NK-92 treated with Interleukin-12 subunit alpha and Interleukin-12 subunit beta, amount 100 ng/mL, for 24 hours (cell line): ENCODE results near the gene PRKAA2.

Source experiments
- DNase-seq: peaks from one replicate; lab custom pipeline; 2025; lab: John Stamatoyannopoulos, UW

PRKAA2 gene

DNA sequence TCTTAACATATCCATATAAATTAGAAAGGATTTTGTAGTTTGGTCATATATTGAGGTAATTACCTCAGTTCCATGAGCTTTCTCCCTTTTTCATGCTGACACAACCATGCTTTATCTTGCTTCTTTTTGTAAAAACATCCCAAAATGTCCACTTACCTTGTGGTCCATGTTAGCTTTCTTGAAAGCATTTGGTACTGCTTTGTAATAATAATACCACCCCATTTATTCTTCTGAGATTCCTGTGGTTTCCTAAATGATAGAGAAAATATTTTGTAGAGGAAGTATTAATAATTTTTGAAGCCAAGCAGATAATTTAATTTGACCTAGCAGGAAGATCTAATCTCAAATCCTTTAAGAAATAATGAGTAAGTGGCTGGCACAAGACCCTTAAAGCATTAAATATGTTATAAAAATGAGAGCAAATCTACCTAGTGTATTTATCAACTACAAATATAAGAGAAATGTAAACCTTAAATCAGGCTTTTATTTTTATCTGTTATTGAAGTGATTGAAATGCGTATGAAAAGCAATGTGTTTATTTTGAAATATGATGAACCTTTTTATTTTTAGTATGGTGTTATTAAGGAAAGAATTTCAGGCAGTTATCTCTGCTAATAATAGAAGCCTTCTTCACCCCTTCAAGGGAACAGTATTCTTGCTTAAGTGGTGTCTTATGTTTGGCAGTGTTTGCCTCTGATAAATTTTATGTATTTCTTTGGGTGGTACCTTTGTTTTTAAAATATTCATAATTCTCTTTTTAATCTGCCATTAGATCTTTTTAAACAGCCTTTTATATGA, 9.2 kb downstream of the PRKAA2 start:
- no peak for DNase-seq

DNA sequence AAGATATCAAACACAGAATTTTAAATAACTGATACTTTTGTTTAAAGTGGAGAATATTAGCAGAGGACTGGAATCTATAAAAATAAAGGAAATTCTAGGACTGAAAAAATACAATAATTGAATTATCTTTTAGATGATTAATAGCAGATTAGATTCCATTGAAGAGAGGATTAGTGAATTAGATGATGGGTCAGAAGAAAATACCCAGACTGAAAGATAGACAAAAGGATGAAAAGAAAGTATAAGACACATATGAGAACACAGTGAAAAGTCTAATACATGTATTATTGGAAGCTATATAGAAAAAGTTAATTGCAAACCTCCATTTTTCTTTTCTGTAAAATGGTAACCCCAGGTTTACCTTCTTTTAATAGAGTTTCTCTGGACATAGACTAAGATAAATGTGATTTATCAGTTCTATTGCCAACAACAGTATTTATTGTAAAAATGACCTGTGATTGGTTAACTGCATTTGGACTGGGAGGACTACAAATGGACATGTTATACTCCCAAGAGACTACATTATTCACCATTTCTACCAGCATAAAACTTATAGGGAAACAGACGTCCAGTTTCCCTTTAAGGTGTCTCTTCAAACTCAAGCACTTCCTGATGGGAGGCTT, 11.0 kb downstream of the PRKAA2 start:
- no peak for DNase-seq

DNA sequence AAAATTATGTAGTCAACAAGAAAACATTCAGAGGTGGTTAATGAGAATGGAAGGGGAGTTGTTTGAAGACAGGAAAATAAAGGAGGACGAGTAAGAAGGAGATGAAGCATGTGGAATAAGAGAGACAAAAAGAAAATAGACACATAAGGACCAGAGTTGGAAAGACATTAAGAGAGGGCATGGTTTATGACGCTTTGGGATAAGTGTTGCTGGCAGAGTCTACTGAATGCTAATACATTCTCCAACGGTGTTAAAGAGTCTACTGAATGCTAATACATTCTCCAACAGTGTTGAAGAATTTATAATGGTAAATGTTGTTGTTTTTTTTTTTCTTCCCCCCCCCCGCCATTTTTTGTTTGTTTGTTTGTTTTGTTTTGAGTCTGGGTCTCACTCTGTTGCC, 13.1 kb downstream of the PRKAA2 start:
- DNase-seq = no peak

DNA sequence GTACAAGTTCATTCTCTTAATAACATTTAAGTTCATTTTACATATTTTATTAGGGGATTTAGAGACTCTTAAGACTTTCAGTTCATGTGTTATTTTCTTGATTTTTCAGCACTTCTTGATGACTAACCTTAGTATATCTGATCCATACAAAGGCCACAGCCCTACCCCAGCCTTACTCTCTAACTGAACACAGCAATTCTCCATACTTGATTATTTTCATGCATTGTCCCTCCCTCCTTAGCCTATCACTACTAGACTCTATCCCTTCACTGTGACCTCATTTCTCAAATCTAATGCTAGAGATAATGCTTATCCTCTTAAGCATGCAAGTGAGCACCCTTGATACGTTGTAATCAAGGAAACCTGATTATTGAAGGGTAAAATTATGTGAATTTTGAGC, 15.2 kb downstream of the PRKAA2 start:
- DNase-seq = no peak

DNA sequence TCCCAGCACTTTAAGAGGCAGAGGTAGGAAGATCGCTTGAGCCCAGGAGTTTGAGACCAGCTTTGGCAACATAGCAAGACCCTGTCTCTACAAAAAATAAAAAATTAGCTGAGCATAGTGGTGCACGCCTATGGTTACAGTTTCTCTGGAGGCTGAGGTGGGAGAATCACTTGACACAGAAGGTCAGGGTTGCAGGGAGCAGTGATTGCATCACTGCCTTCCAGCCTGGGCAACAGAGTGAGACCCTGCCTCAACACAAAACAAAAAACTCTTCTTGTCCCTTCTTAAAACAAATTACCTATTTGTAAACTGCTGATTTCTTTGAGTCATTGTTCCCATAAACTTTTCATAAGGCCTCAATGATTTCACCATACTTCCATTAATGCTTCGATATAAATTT, 18.7 kb downstream of the PRKAA2 start:
- no peak for DNase-seq

DNA sequence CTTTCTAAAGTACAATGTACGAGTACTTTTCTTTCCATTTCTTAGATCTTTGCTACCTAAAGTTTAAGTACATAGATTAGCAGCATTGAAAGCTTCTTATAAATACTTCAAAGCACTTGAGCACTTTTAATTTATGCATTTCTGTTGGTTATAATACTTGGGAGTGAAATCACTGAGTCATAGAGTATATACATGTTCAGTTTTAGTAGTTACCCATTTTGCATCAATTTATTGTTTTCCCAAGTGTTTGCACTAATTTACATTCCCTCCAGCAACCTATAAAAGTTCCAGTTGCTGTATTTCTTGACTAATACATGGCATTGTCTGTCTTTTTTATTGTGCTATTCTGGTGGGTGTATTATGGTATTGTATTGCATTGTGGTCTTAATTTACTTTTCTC, 20.3 kb downstream of the PRKAA2 start:
- no peak for DNase-seq

DNA sequence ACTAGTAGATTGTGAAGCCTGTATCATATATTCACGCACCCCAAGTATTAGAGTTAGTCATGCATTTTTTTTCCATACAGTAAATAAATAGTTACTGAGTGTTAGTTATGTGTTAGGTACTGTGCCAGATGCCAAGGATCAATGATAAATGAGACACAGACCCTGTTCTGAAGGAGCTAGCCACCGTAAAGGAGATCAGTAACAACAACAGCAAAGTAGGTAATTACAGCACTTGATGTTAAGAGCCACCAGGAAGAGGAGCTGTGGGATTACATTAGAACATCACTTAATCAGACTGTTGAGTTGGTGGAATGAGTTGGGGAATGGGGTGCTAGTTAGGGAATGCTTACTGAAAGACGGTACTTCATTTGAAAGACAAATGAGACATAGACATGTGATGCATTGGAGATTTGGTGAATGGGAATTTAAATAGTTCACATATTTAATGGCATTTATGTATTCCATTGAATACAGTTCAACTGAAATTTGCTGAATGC, 21.0 kb downstream of the PRKAA2 start:
- DNase-seq = no peak

DNA sequence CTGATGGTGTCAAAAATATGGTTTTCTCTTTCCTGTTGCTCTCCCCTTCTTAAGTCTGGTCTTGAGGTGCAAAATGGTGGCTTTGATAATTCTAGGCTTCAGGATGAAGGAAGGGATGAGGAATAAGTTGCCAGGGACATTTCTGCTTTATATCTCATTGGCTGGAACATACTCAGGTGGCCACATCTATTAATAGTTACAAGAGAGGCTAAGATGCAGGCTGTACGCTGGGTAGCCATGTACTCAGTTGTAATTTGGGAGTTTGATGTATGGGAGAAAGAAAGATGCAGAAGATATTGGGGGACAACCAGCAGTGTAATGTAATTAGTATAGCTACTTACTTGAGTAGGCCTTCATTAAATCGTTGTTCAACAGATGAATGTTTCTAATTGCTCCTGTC, 25.2 kb downstream of the PRKAA2 start:
- no peak for DNase-seq

DNA sequence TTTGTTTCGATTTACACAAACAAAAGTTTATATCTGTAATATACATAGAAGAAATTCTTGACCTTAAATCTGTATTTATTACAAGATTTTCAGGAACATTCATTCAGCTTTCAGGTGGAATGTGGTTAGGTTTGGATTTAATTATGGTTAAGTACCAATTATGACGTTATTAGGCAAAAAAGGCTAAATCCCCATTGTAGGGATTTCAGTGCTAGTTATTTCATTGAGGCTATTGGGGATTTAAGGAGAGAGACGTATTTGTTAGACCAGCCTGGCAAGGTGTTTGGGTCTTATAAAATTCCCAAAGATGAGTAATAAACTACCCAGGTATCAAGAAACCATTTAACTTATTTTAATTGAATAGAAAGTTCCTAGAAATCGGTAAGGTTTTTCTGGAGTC, 26.0 kb downstream of the PRKAA2 start:
- no peak for DNase-seq

DNA sequence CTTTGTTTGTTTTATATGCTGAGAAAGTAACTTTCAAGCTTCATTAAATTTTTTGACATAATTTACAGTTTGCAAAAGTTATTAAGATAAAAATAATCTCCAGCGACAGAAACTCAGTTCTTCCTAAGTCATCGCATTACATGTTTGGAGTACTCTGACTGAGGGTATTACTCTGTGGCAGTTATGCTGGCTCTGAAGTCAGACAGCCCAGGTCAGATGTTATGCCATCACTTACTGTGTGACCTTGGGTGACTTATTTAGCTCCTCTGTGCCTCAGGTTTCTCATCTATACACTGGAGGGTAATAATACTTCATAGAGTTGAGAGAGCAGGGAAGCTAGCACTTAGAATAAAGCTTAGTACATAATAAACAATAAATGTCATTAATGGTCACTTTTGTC, 26.4 kb downstream of the PRKAA2 start:
- DNase-seq = no peak

DNA sequence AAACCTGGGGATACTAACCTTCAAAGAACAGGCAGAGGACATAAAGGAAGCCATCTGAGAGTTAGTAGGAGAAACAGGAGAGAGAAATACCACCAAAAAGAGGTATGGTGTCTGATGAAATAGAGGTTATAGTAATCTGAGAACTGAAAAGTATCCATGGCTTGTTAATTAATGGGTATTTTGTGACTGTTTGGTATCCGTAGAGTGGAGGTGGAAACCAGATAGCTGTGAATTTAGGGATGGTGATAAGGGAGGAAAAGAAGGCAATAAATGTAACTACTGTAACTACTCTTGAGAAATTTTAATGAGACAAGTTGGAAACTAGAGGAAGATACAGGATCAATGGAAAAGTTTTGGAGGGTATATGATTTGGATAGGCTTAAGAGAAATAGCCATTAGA, 27.5 kb downstream of the PRKAA2 start:
- no peak for DNase-seq

DNA sequence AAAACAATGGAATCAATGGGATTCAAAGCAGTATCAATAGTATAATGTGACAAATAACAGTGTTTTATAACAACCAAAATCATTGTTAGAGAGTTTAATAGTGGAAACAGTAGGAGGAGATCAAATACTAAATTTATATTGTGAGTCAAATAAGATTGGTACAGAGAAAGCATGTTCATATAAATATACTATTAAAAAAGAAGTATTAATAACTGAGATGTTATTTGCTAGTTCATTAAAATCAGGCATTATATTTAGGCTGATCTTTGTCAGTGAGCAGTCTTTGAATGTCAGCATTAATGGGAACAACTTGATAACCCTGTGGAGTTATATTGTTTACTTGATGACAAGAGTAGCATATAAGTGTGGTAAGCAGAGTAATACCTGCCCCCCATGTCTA, 30.6 kb downstream of the PRKAA2 start:
- no peak for DNase-seq

DNA sequence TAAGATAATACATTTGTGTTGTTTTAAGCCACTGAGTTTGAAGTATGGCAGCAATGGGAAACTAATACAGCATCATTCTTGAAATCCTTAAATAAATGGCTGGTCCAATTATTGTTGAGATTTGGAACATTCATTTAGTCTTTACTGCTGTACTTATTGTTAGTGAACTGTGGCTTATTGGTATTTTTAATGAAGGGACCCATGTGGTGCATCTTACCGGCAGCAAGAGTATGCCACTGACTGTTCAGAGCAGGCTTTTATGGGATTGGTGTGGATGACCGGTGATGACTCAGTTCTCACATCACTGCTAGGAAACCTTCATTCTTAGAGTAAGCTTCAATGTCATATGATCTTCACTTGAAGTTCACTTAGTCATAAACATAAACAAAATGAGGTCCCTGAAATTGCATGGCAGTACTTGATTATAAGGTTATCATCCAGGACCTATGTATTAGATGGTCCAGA, 31.5 kb downstream of the PRKAA2 start:
- DNase-seq = no peak

DNA sequence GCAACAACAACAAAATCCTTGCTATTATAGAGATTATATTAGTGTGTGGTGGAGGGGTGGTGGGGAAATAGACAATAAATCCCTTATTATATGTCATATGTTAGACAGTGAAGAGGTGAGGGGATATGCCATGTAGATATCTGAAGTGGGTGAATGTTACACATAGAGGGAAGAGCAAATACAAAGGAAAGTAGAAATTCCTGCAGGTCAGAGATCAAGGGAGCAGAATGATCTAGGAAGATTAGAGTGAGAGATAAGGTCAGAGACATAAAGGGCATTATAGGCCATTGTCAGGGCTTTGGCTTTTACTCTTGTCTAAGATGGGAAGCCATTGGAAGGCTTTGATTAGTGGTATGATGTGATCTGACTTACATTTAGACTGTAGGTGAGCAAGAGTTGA, 38.5 kb downstream of the PRKAA2 start:
- DNase-seq = no peak

DNA sequence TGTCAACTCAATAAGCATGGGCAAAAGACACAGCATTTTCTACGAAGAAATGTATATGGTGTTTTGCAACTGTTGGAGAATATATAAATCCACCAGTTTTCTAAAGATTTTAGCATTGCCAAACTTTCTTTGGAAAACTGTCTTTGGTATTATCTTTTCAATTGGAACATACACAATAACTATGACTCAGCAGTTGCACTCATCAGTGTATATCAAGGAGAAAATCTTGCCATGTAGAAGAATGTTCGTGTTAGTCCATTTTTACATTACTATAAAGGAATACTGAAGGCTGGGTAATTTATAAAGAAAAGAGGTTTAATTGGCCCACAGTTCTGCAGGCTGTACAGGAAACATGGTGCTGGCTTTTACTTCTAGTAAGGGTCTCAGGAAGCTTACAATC, 41.1 kb downstream of the PRKAA2 start:
- DNase-seq = no peak

DNA sequence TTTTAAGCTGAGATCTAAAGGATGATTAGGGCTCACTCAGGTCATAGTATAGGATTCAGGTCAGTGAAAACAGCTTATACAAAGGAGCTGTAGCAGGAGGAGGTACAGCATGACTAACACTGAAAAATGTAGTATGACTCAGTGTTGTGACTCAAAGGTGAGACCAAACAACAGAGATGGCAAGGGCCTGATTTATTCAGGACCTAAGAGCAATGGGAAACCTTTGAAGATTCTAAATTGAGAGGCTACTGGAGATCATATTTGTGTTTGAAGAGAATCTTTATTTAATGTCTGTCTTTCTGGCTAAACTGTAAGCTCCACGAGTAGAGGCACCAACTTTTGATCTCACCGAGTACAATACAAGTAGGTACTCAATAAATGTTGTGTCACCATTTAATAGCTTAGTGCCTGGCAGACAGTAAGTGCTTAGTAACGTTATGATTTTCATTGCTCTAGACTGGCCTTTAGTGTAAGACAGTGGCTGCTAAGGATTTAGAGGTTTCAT, 43.5 kb downstream of the PRKAA2 start:
- DNase-seq = peak; percentile 3

DNA sequence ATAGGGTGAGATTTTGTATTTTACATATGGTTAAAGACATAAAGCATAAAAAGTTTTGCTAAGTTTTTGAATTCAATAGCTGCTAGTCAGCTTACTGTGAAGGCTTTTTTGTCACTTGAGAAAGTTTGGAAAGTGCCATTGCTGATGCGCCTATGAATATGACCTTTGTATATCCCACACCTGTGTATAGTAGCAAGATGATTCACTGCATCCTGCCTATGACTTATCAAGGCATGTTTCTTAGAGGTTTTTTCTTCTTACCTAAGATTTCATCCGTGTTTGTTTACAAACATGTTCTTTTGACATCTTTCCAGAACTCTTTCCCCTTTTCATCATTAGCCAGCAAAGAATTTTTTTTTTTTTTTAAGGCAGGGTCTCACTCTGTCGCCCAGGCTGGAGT, 51.5 kb downstream of the PRKAA2 start:
- DNase-seq = no peak

DNA sequence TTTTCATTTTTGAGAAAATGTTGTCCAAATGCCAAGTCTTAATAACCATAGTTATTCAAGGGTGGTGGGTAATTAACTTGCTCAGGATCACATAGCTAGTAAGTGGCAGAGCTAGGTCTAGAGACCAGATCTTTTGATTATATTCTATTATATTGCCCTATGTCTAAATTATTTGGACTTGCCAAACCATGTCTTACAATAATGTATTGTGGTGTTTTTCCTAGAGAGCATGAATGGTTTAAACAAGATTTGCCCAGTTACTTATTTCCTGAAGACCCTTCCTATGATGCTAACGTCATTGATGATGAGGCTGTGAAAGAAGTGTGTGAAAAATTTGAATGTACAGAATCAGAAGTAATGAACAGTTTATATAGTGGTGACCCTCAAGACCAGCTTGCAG, 58.6 kb downstream of the PRKAA2 start:
- DNase-seq = no peak

DNA sequence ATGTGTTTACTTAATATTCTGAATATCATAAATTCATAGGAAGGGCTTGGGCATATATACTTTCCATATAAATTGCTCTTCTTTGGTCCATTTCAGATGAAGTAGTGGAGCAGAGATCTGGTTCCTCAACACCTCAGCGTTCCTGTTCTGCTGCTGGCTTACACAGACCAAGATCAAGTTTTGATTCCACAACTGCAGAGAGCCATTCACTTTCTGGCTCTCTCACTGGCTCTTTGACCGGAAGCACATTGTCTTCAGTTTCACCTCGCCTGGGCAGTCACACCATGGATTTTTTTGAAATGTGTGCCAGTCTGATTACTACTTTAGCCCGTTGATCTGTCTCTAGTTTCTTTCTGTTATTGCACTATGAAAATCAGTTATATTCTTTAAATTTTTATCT, 62.3 kb downstream of the PRKAA2 start:
- DNase-seq = no peak

DNA sequence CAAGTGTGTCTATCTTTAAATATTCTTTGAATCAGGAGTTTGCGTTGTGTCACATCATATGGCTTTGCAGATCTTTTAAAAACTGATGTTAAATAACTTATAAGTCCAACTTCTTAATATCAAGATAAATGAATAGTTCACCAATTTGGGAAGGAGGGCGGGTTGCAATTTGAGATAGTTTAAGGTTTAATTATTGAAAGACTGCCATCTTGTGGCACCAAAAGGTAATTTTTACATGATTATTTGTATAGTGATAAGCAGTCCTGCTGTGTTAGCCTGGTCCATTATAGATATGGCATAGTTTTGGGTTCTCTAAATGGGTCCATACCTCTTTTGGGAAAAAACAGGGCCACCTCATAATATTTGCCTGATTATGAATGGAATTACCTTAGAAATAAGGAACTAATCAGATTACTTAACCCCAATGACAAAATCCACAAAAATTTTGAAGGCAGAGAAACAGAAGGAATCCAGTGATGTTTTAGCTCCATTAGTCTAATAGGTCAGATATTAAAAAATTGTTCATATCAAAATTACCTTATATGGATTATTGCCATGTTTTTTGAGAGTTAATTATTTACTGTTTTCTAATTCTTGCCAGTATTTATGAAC, 64.3 kb downstream of the PRKAA2 start:
- no peak for DNase-seq

DNA sequence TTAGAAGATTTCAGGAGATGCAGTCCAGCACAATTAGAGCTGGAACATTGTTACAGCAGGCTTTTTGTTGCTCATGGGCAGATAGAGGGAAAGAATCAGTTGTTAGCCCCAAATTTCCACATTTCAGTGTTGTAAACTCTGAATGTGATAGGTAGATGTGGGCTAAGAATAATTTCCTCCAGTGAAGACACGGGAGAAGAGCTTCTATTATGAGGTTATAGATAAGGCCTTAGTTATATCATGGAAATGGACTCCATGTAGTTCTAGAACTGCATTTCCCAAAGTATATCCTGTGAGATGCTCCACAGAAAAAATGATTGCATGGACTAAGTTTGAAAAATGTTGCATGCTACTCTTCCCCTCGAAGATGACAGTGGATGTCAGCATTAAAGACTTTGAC, 64.9 kb downstream of the PRKAA2 start:
- no peak for DNase-seq

DNA sequence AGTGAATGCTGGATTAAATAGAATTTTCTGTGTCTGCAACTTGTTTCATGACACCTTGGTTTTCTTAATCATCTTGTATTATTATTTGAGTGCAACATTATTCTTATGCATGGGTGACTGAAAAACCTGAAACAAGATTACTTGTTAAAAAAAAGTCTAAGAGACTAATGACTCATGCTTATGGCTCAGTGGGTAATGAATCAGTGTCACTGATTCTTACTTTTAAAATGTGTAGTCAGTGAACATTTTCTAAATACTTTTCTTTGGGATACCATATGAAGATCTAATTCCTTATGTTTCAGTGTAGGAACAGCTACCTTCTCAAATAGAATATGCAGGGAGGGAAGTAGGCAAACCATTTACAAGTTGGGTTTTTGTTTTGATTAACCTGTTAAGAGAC, 65.5 kb downstream of the PRKAA2 start:
- no peak for DNase-seq

DNA sequence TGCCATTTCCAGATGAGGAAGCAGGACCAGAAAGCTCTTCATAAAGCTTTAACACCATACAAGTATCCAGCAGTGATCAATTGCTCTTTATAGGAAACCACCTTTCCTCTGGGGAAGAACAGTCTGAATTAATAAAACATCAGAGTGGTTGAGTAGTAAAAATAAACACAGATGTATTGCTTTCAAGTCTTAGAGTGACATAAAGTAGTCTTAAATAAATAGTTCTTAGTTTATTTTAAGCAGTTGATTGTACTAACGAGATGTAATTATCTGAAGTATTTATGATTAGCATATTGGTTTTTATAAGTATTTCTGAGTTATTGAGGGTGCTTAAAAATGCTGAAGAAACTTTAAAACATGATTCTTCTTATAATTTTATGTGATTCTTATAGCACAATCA, 67.0 kb downstream of the PRKAA2 start:
- no peak for DNase-seq
